ENCODE data around the gene TC2N. TPM values are rescaled to one million over a fixed set of nuclear protein-coding genes. Genes with fewer than 3 reads are reported as not detected.

The TC2N gene
- total and polyA plus RNA-seq, 2 of the 4 experiments (the other 2 are of a cell fraction): 0.03 to 0.18 TPM

DNA sequence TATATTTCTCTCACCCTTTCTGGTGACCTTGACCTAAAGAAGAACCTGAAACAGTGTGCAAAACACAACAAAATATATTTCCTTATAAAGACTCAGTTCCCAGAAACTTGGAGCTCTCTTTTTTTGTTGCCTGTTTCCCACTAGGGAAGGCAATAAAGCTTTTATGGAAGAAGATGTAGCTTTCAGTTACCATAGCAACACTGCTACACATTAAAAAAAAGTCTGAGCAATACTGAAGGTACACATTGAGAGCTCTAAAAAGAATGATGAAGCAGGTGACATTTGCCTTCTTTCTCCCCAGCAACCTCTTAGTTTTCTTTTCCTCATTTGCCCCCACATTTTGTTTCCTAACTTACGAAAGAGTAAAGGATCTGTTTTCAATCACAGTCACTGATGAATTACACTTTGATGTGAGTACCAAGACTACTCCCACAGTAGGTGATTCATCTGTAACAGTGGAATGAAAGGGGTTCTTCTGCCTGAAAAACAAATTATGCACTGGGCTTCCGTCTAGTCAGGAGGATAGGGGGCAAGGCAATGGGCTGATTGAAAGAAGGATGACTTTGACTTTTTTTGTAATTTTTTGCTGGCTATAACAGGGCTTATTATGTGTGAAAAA, 134.4 kb downstream of the TC2N start:
- Histone ChIP-seq H3K18ac (ENCODE audit: low read depth, low read length) (no peak overlapping the region), H3K4me2 (ENCODE audit: low read depth, low read length) (no peak overlapping the region), H2BK20ac (ENCODE audit: low read depth, low read length) (no peak overlapping the region), H3K9me1 (ENCODE audit: insufficient read depth, low read length) (no peaks in the 10 kb centered on the region), H3K27ac (ENCODE audit: insufficient read depth, low read length) (no peak overlapping the region), H4K5ac (ENCODE audit: low read depth, low read length) (no peak overlapping the region), H3K56ac (ENCODE audit: extremely low read depth, insufficient read depth, low read length) (no peak overlapping the region), H2BK15ac (ENCODE audit: low read depth, low read length) (no peak overlapping the region), H3K4me3 (ENCODE audit: insufficient read depth, low read depth, low read length) (no peak overlapping the region), H4K20me1 (ENCODE audit: insufficient read depth, low read length) (no peaks in the 10 kb centered on the region), H3K36me3 (ENCODE audit: control insufficient read depth, insufficient read depth, low read length) (no peaks in the 10 kb centered on the region), H3K9ac (ENCODE audit: low read depth, low read length) (no peak overlapping the region), H2AFZ (replicated peaks; ENCODE audit: low read length, poor library complexity) (no peak overlapping the region), H3K14ac (replicated peaks; ENCODE audit: low read depth, low read length) (no peak overlapping the region), H2BK120ac (ENCODE audit: low read depth, low read length) (no peak overlapping the region), H2AK9ac (replicated peaks; ENCODE audit: low read depth, low read length, poor library complexity) (no peak overlapping the region), H3K79me1 (ENCODE audit: low read depth in 1 of 2, low read length in 2 of 2) (no peaks in the 10 kb centered on the region), H4K91ac (ENCODE audit: insufficient read depth, low read depth, low read length) (no peak overlapping the region), H3K23ac (ENCODE audit: low read depth, low read length) (no peak overlapping the region), H2AK5ac (ENCODE audit: low read depth, low read length) (no peak overlapping the region), H3K4ac (ENCODE audit: low read depth, low read length) (no peak overlapping the region), H3K9me3 (ENCODE audit: control insufficient read depth, insufficient read depth, low read length) (no peaks in the 10 kb centered on the region), H3K27me3 (ENCODE audit: control insufficient read depth, insufficient read depth, low read length) (no peaks in the 10 kb centered on the region), H2BK5ac (ENCODE audit: low read depth, low read length, poor library complexity, severe bottlenecking) (no peak overlapping the region), H4K8ac (ENCODE audit: low read depth in 2 of 2, low read length in 2 of 2) (no peak overlapping the region), H3K4me1 (ENCODE audit: control insufficient read depth, insufficient read depth, low read length) (no peaks in the 10 kb centered on the region)
- in situ Hi-C loops (cut with MboI; ENCODE audit: low sequenced_read_pairs) (no loop called here), intact Hi-C loops (cut with micrococcal nuclease) (no loop called here), dilution Hi-C loops (cut with HindIII; ENCODE audit: low sequenced_read_pairs, unreplicated experiment) (no loop called here)
- no peak for ATAC-seq (ENCODE audit: low read depth)
- TF ChIP-seq, protein P1, sequence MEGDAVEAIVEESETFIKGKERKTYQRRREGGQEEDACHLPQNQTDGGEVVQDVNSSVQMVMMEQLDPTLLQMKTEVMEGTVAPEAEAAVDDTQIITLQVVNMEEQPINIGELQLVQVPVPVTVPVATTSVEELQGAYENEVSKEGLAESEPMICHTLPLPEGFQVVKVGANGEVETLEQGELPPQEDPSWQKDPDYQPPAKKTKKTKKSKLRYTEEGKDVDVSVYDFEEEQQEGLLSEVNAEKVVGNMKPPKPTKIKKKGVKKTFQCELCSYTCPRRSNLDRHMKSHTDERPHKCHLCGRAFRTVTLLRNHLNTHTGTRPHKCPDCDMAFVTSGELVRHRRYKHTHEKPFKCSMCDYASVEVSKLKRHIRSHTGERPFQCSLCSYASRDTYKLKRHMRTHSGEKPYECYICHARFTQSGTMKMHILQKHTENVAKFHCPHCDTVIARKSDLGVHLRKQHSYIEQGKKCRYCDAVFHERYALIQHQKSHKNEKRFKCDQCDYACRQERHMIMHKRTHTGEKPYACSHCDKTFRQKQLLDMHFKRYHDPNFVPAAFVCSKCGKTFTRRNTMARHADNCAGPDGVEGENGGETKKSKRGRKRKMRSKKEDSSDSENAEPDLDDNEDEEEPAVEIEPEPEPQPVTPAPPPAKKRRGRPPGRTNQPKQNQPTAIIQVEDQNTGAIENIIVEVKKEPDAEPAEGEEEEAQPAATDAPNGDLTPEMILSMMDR (conservative IDR thresholded peaks at IDR 0.05; ENCODE audit: low read depth, low read length): no peak
- no peak for TF ChIP-seq CEBPB (IDR thresholded peaks at IDR 0.05; ENCODE audit: low read depth, low read length)
- no peak for TF ChIP-seq RAD21 (IDR thresholded peaks at IDR 0.05; ENCODE audit: low read length)
- TF ChIP-seq MXI1 (IDR thresholded peaks at IDR 0.05; ENCODE audit: borderline replicate concordance, low read depth, low read length): no peak
- TF ChIP-seq RFX5 (IDR thresholded peaks at IDR 0.05; ENCODE audit: low read depth, low read length): no peak
- TF ChIP-seq ELK1 (IDR thresholded peaks at IDR 0.05; ENCODE audit: borderline replicate concordance, low read depth, low read length): no peak
- TF ChIP-seq CHD1 (IDR thresholded peaks at IDR 0.05; ENCODE audit: low read depth, low read length): no peak
- no peak for TF ChIP-seq MAZ (IDR thresholded peaks at IDR 0.05; ENCODE audit: borderline replicate concordance, low read depth, low read length)
- no peak for TF ChIP-seq BHLHE40 (IDR thresholded peaks at IDR 0.05; ENCODE audit: low read depth, low read length)
- TF ChIP-seq FOS (IDR thresholded peaks at IDR 0.05; ENCODE audit: low read depth, low read length): no peak
- TF ChIP-seq RCOR1 (IDR thresholded peaks at IDR 0.05; ENCODE audit: insufficient replicate concordance, low read length): no peak
- TF ChIP-seq SMC3 (IDR thresholded peaks at IDR 0.05; ENCODE audit: low read depth, low read length): no peak
- no peak for TF ChIP-seq NFE2L2 (IDR thresholded peaks at IDR 0.05; ENCODE audit: low read depth, low read length)
- no peak for TF ChIP-seq USF2 (IDR thresholded peaks at IDR 0.05; ENCODE audit: low read depth, low read length)
- no peak for DNase-seq
- CTCF ChIA-PET: no interaction called here
- POLR2A ChIA-PET (ENCODE audit: unreplicated experiment): no interaction called here
- BruUV-seq (replicated peaks): no TSS peak
- WGBS, 2 experiments (ENCODE audit: extremely low coverage in 2 of 2, insufficient read length in 1 of 2): no CpG with 5 or more reads among the region's 2 CpGs
